HG03175 (cell line): ENCODE measurements around the gene TPSG1.
"Not testable (repeated sequence)": the region's sequence is repeated elsewhere in the genome, so short reads cannot be mapped to it uniquely, and the experiment has no call there.

Experiments
- ATAC-seq: cut with Tn5 transposase; IDR thresholded peaks from one replicate; pipeline ENCODE4 v1.9.1; 2021; ENCODE audit warnings: mild to moderate bottlenecking, moderate library complexity; ENCODE audit not compliant: unreplicated experiment

The TPSG1 gene

DNA sequence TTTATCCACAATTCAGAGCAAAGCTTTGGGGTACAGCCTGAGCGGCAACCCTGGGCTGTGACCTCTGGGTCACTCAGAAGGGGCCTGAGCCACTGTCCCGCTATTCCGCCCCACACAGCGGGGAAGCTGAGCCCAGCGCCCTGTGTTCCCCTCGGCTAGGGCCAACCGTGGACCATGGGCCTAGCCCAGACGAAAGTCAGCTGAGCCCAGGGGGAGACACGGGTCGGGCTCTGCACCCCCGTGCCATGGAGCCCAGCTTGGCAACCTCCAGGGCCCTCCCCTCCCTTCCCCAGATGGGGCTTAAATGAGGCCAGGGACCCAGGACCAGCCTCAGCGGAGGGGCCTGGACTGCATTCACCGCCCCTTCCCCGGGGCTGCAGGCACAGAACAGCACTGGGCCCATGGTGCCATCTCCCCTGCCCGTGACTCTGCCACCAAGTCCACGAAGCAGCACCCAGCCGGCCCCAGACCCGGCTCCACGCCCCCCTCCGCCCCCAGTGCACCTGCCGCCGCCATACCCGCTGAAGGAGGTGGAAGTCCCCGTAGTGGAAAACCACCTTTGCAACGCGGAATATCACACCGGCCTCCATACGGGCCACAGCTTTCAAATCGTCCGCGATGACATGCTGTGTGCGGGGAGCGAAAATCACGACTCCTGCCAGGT lies 32.6 kb upstream of the TPSG1 start:
- ATAC-seq, result no peak

DNA sequence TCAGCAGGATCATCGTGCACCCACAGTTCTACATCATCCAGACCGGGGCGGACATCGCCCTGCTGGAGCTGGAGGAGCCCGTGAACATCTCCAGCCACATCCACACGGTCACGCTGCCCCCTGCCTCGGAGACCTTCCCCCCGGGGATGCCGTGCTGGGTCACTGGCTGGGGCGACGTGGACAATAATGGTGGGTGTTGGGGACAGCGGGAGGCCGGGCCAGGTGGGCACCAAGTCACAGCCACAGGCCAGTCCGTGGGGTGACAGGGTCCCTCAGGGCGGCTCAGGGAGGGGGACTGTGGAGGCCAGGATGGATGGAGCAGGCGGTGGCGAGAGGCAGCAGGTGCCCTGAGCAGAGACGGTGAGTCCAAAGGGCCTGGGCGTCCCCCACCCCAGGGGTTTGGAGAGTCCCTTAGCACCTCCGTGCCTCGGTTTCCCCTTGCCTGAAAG lies 31.8 kb upstream of the TPSG1 start:
- no peak for ATAC-seq

DNA sequence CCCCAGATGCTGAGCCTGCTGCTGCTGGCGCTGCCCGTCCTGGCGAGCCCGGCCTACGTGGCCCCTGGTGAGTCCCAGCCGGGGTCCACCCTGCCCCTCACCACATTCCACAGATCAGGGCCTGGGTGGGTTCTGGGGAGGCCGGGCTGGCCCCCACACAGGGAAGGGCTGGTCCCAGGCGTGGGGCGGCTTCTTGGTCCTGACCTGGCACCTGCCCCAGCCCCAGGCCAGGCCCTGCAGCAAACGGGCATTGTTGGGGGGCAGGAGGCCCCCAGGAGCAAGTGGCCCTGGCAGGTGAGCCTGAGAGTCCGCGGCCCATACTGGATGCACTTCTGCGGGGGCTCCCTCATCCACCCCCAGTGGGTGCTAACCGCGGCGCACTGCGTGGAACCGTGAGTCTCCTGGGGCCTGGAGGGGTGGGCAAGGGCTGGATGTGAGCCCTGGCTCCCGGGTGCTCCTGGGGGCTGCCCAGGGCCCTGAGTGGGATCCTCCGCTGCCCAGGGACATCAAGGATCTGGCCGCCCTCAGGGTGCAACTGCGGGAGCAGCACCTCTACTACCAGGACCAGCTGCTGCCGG lies 31.3 kb upstream of the TPSG1 start:
- not testable (repeated sequence) for ATAC-seq

DNA sequence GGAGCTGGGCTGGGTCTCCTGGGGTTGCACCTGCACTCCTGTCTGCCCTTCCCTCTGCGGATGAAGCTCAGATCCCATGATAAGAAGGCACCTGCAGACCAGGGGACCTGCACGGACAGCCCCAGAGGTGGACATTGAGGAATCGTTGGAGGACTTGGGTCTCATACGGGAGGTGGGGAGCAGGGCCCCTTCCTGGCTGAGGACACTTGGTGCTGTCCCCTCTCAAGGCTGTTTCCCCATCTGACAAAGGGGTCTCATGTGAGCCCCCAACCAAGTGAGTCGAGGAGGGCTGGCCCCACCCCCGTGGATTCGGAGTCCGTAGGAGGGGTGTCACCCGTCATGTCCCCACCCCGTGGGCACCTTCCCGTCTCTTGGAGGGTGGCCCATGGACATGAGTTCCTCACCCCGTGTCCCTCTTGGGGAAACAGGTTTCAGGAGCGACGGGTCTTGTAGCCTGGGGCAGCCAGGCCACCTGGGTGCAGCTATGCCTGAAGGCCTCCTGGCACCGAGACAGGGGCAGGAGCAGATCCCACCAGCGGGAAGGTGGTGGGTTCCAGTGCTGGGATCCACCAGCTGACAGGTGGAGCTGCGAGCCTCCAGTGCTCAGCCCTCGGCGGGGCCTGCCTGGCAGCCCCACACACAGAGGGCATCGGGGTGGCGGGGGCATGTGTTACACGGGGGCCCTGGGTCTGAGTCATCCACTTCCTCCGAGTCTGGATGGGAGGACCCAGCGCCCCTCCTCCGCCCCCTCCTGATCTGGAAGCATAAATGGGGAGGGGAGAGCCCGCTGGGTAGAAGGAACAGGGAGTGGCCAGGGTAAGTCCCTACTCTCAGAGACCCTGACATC lies 30.4 kb upstream of the TPSG1 start, which contains the start of gene TPSD1:
TPSD1 (plus strand) TSS at position 794 of the 847 bp plus-strand sequence. CDS start 212 bp downstream, outside the sequence.
- ATAC-seq, result not testable (repeated sequence)

DNA sequence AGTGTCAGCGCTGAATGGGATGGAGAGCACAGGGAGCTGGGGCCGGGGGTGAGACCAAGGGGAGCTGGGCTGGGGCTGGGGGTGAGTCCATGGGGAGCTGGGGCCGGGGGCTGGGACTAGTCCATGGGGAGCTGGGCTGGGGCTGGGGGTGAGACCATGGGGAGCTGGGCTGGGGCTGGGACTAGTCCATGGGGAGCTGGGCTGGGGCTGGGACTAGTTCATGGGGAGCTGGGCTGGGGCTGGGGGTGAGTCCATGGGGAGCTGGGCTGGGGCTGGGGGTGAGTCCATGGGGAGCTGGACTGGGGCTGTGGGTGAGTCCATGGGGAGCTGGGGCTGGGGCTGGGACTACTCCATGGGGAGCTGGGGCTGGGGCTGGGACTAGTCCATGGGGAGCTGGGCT lies 29.8 kb upstream of the TPSG1 start:
- ATAC-seq, result not testable (repeated sequence)

DNA sequence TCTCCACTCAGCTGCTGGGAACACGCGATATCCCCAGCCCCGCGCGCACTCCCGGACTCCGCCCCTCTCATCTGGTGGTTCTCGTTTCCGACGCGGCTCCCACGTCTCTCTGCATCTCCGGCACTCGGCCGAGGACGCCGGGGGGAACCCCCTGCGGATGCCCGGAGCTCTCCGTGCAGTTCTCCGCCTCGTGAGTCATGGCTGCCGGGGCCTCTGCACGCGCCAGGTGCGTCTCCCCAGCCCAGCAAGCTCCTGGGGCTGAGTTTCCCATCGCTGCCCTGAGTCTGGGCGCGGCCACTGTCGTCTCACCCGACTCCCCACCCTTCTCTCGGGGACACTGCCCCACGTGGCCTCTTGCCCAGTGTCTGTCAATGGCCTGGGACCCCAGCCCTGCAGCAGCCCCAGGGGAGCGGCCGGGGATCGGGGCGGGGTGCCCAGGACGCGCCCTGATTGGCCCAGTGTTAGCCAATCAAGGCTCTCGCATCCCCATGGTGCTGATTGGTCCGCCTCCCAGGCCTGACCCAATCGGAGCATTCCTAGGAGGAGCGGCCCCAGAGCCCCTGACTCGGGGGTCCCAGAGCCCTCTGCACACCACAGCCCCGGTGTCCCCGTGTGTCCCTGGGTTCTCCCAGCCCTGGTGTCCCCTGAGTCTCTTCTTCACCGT lies 28.8 kb upstream of the TPSG1 start:
- not testable (repeated sequence) for ATAC-seq

DNA sequence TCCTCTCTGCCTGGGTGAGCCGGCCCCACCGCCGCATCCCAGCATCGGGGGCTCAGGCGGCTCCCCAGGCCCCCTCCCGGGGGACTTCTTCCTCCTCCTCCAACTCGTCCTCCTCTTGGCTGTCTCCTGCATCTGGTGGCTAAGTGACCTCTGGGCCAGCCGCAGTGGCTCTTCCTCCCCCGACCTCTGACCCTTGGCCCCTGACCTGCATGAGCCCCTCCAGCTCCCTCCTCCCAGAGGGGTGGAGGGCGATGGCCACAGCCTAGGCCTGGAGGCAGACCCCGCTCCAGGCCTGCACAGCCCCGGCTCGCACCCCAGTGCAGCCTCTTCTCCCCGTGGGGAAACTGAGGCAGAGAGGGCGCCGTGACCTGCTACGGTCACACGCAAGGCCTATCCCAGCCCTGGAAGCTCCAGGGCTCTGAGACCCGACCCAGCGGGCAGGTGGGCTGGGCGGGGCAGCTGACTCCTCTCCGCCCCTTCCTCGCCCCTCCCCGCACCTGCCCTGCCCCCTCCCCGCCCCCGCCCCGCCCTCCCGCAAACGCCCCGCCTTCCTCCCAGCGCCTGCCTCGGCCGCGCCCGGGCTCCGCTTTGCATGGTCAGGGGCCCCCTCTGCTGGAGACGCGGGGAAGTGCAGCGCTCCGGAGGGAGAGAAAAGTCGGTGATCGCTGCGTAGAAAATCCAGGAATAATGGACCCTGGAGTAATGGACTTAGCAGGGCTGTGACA lies 24.1 kb upstream of the TPSG1 start:
- ATAC-seq, result not testable (repeated sequence)

DNA sequence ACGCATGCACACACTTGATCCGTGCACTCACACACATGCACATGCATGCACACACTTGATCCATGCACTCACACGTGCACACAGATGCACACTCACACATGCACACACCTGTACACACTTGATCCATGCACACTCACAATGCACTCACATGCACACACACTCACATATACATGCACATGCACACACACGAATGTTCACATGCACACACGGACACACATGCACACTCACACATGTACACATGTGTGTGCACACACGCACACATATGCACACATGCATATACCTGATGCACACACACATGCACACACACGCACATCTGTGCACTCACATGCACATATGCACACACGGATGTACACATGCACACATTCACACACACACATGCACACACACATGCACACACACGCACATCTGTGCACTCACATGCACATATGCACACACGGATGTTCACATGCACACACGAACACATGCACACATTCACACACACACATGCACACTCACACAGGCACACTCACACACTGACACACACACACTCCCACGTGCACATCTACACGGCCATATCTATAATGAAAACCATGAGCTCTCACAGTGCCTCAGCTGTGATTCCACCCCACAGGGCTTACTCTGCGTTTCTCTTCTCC lies 23.0 kb upstream of the TPSG1 start:
- not testable (repeated sequence) for ATAC-seq

DNA sequence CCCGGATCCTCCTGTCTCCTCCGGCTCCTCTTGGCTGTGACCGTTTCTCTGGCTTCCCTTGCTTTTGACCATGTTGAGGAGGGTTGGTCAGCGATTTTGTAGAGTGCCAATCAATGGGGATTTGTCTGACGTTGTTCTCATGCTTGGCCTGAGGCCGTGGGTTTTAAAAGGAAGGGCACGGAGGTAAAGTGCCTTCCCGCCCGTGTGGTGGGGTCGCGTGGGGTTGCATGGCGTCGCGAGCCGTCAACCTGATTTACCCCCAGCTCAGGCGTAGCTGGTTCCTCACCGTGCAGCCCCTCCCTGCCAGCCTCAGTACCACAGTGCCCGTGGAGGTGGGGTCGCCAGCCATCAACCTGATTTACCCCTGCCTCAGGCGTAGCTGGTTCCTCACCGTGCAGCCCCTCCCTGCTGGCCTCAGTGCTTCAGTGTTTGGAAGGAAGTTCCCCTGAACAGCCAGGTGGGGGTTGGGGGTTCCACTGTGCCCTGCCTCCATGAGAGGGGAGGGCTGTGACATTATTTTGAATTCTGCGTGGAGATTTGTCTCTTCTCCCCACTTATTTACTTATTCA lies 20.5 kb upstream of the TPSG1 start:
- no peak for ATAC-seq

DNA sequence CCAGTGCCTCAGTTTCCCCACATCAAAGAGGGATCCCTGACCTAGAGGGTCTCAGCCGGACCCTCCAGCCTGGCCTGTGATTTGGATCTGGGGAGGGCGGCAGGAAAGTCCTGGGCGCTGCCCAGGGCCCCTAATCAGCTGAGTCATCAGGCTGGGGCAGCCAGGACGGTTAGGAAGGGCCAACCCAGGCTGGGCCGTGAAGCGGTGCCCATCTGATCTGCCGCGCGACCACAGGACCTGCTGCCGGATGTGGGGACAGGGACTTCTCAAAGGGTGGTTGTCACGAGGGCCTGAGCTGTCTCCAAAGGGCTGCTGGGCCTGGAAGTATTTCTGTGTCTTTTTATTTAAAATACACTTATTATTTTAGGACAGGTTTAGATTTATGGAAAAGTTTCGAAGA lies 19.8 kb upstream of the TPSG1 start:
- no peak for ATAC-seq

DNA sequence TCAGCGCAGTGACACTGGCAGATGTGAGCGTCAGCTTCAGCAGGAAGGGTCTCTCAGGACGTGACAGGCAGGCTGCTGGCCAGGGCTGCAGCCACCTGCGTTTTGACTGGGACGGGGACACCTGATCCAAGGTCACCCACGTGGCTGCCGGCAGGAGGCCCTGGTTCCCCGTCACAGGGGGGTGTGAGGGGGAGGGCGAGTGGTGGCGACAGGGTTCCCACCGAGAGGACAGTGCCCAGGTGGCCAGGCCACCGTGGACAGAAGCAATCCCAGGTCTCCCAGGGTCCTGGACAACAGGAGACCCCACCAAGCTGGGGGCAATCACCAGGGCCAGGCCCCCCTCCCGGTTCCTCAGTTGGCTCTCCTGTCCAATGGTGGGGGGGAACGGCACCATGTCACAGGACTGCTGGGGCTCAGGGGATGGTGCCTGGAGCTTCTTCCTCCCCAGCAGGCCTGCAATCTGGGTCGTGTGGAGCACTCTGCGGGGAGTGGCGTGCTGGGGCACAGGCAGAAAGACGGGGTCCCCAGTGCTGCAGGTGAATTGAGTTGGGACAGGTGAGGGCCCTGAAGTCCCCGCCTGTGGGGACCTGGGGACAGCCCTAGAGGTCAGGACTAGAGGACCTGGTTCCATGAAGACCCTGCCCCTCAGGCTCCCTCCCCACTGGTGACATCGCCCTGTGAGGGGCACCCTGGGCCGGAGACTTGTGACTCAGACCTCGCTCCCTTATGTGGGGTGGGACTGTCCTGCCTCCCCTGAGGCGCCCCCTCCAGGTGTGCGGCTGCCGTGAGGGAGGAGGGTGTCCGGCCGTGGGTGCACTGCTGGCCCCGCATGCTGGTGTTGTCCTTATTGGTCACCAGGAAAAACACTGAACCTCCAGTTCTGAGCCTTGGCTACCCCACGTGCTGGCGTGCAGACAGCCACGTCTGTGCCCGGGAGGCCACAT lies 19.1 kb upstream of the TPSG1 start:
- ATAC-seq, result not testable (repeated sequence)

DNA sequence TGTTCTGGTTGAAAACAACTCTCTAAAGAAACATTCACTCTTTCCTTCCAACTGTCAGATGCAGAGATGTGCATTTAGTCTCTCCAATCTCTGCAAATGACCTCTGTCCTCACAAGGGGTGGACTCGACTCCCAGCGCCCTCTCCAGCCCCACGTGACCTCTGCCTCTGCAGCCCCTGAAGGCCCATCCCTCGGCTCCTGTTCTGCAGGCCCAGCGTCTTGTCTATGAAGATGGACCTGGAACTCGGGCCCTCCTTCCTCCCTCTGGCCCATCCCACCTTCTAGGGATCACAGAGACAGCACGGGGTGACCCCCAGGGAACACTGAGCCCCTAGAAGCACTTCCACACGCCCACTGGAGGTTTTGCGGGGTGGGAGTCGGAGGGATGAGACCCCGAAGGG lies 18.3 kb upstream of the TPSG1 start:
- not testable (repeated sequence) for ATAC-seq

DNA sequence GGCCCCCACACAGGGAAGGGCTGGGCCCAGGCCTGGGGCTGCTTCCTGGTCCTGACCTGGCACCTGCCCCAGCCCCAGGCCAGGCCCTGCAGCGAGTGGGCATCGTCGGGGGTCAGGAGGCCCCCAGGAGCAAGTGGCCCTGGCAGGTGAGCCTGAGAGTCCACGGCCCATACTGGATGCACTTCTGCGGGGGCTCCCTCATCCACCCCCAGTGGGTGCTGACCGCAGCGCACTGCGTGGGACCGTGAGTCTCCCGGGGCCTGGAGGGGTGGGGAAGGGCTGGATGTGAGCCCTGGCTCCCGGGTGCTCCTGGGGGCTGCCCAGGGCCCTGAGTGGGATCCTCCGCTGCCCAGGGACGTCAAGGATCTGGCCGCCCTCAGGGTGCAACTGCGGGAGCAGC lies 16.0 kb upstream of the TPSG1 start:
- not testable (repeated sequence) for ATAC-seq

DNA sequence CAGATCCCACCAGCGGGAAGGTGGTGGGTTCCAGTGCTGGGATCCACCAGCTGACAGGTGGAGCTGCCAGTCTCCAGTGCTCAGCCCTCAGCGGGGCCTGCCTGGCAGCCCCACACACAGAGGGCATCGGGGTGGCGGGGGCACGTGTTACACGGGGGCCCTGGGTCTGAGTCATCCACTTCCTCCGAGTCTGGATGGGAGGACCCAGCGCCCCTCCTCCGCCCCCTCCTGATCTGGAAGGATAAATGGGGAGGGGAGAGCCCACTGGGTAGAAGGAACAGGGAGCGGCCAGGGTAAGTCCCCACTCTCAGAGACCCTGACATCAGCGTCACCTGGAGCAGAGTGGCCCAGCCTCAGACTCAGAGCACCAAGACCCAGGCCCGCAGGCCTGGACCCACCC lies 15.4 kb upstream of the TPSG1 start, which contains the start of gene TPSAB1:
TPSAB1 (plus strand) TSS at position 270 of the 400 bp plus-strand sequence. CDS start 234 bp downstream, outside the sequence.
- not testable (repeated sequence) for ATAC-seq

DNA sequence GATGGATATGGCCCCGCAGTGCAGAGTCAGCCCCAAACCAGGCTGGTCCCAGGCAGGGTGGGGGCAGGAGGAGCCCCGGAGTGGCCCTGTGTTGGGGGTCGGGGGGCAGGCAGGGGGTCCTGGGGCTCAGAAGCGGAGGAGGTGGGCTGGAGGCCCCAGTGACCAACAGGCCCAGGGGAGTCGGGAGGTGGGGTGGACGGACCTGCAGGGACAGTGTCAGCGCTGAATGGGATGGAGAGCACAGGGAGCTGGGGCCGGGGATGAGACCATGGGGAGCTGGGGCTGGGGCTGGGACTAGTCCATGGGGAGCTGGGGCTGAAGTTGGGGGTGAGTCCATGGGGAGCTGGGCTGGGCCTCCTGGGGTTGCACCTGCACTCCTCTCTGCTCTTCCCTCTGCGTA lies 14.5 kb upstream of the TPSG1 start:
- ATAC-seq, result not testable (repeated sequence)

DNA sequence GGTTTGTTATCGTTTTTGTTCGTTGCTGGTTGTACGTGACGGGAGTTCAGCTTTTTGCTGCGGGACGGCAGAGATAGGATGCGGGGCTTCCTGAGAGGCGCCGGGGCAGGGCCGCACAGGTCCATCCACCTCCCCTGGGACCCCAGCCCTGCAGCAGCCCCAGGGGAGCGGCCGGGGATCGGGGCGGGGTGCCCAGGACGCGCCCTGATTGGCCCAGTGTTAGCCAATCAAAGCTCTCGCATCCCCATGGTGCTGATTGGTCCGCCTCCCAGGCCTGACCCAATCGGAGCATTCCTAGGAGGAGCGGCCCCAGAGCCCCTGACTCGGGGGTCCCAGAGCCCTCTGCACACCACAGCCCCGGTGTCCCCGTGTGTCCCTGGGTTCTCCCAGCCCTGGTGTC lies 13.8 kb upstream of the TPSG1 start:
- ATAC-seq, result not testable (repeated sequence)

DNA sequence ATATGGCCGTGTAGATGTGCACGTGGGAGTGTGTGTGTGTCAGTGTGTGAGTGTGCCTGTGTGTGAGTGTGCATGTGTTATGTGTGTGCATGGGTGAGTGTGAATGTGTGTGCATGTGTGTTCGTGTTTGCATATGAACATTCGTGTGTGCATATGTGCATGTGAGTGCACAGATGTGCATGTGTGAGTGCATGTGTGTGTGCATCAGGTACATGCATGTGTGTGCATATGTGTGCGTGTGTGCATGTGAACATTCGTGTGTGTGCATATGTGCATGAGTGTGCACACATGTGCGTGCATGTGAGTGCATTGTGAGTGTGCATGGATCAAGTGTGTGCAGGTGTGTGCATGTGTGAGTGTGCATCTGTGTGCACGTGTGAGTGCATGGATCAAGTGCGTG lies 12.9 kb upstream of the TPSG1 start:
- ATAC-seq, result no peak

DNA sequence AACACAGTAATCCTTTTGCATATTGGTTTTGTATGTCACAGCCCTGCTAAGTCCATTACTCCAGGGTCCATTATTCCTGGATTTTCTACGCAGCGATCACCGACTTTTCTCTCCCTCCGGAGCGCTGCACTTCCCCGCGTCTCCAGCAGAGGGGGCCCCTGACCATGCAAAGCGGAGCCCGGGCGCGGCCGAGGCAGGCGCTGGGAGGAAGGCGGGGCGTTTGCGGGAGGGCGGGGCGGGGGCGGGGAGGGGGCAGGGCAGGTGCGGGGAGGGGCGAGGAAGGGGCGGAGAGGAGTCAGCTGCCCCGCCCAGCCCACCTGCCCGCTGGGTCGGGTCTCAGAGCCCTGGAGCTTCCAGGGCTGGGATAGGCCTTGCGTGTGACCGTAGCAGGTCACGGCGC lies 11.6 kb upstream of the TPSG1 start:
- ATAC-seq, result not testable (repeated sequence)
